ENCODE measurements around the gene UBD.

The UBD gene

DNA sequence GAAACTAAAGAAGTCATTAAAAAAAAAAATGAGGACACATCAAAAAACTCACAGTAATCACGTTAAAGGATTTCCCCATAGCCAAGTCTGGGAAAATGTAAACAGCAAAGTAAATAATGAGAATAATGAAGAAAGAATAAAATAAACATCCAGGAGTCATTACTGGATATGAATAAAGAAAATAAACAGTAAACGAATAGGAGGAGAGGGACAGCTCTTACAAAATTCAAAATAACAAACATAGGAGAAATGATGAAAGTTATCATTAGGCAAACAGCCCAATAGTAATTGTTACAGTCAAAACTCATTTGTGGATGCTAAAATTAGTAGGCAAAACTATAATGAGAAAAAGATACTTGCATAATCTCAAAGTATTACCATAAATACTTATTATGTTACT is 8.0 kb upstream of the UBD start:
- no peak overlapping the region for H3K4me3 Mint-ChIP-seq
- TF ChIP-seq, protein P1, sequence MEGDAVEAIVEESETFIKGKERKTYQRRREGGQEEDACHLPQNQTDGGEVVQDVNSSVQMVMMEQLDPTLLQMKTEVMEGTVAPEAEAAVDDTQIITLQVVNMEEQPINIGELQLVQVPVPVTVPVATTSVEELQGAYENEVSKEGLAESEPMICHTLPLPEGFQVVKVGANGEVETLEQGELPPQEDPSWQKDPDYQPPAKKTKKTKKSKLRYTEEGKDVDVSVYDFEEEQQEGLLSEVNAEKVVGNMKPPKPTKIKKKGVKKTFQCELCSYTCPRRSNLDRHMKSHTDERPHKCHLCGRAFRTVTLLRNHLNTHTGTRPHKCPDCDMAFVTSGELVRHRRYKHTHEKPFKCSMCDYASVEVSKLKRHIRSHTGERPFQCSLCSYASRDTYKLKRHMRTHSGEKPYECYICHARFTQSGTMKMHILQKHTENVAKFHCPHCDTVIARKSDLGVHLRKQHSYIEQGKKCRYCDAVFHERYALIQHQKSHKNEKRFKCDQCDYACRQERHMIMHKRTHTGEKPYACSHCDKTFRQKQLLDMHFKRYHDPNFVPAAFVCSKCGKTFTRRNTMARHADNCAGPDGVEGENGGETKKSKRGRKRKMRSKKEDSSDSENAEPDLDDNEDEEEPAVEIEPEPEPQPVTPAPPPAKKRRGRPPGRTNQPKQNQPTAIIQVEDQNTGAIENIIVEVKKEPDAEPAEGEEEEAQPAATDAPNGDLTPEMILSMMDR (IDR thresholded peaks at IDR 0.05; ENCODE audit: unreplicated experiment in 3 of 3): no peak
- no peak overlapping the region for H3K27ac Mint-ChIP-seq
- H3K4me1 Mint-ChIP-seq: no peaks in the 10 kb centered on the region
- no peaks in the 10 kb centered on the region for H3K9me3 Mint-ChIP-seq
- H3K27me3 Mint-ChIP-seq (ENCODE audit: low read depth): peaks cover 28% of the 10 kb centered on the region
- no peaks in the 10 kb centered on the region for H3K36me3 Mint-ChIP-seq (ENCODE audit: low read depth)

DNA sequence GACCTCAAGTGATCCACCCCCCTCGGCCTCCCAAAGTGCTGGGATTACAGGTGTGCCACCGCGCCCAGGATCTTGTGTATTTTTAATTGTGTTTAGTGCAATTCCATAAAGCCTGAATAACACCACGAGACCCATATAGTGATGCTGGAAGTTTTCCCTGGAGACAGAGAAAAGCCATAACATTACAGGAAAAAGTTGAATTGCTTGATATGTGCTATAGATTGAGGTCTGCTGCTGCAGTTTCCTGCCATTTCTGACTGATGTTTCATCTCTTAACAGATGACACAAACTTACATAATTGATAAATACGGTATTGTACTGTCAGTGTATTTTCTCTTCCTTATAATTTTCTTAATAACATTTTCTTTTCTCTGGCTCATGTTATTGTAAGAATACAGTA is 7.3 kb upstream of the UBD start:
- Mint-ChIP-seq H3K27me3 (ENCODE audit: low read depth) (peaks cover 23% of the 10 kb centered on the region), H3K4me1 (no peaks in the 10 kb centered on the region), H3K9me3 (no peaks in the 10 kb centered on the region), H3K36me3 (ENCODE audit: low read depth) (no peaks in the 10 kb centered on the region), H3K4me3 (no peak overlapping the region), H3K27ac (no peak overlapping the region)
- TF ChIP-seq, protein P1 (IDR thresholded peaks at IDR 0.05; ENCODE audit: unreplicated experiment in 3 of 3): no peak

- Mint-ChIP-seq H3K4me1 (no peaks in the 10 kb centered on the region), H3K36me3 (ENCODE audit: low read depth) (no peaks in the 10 kb centered on the region), H3K9me3 (no peaks in the 10 kb centered on the region), H3K27me3 (ENCODE audit: low read depth) (peaks cover 26% of the 10 kb centered on the region), H3K27ac (no peak overlapping the region), H3K4me3 (no peak overlapping the region)
- TF ChIP-seq, protein P1 (IDR thresholded peaks at IDR 0.05; ENCODE audit: unreplicated experiment in 3 of 3): no peak
Measured at GRCh38 chr6:29564875-29565274, 5.3 kb upstream of the UBD start.

DNA sequence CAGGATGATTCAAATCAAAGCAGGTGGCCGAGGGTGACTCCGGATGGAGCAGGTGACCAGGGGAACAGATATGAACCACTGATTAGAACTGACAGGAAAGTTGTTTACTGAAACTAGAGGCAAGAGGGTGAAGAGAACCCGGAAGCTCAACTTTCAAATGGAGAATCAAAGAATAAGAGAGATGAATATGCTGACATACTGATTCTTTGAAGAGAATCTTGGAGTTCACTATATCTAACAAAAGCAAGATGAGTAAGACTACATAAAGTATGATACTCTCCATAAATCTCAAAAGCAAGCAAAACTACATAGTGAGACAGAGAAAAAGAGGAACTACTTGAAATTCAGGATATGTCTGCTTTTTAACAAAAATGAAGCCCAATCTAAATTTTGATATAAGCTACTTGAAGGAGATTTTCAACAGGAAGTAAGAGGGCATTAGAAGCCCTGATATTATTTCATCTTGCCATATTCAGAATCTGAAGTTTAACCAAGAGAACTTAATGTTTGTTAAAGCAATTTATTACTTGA is 4.0 kb upstream of the UBD start:
- Mint-ChIP-seq H3K9me3 (no peaks in the 10 kb centered on the region), H3K27ac (no peak overlapping the region), H3K4me3 (no peak overlapping the region), H3K27me3 (ENCODE audit: low read depth) (peaks cover 35% of the 10 kb centered on the region), H3K4me1 (no peaks in the 10 kb centered on the region), H3K36me3 (ENCODE audit: low read depth) (no peaks in the 10 kb centered on the region)
- TF ChIP-seq, protein P1 (IDR thresholded peaks at IDR 0.05; ENCODE audit: unreplicated experiment in 3 of 3): no peak

DNA sequence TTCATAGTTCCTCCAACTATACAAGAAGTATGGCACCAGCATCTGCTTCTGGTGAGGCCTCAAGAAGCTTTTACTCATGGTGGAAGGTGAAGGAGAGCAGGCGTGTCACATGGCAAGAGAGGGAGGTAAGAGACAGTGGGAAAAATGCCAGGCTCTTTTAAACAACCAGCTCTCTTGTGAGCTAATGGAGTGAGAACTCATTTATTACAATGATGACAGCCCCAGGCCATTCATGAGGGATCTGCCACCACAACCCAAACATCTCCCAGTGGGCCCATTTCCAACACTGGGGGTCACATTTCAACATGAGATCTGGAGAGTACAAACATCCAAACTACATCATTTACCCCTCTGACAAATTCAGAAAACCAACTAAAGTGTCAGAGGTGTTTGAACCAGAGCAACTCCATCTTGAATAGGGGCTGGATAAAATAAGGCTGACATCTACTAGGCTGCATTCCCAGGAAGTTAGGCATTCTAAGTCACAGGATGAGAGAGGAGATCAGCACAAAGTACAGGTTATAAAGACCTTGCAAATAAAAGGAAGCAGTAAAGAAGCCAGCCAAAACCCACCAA is 2.2 kb upstream of the UBD start:
- H3K36me3 Mint-ChIP-seq (ENCODE audit: low read depth): no peaks in the 10 kb centered on the region
- no peaks in the 10 kb centered on the region for H3K4me1 Mint-ChIP-seq
- no peak overlapping the region for H3K27ac Mint-ChIP-seq
- TF ChIP-seq, protein P1 (IDR thresholded peaks at IDR 0.05; ENCODE audit: unreplicated experiment in 3 of 3): no peak
- H3K9me3 Mint-ChIP-seq: no peaks in the 10 kb centered on the region
- H3K4me3 Mint-ChIP-seq: no peak overlapping the region
- peaks cover 46% of the 10 kb centered on the region for H3K27me3 Mint-ChIP-seq (ENCODE audit: low read depth)

- Mint-ChIP-seq H3K9me3 (no peaks in the 10 kb centered on the region), H3K36me3 (ENCODE audit: low read depth) (no peaks in the 10 kb centered on the region), H3K27ac (no peak overlapping the region), H3K4me1 (no peaks in the 10 kb centered on the region), H3K27me3 (ENCODE audit: low read depth) (peaks cover 52% of the 10 kb centered on the region), H3K4me3 (no peak overlapping the region)
- TF ChIP-seq, protein P1 (IDR thresholded peaks at IDR 0.05; ENCODE audit: unreplicated experiment in 3 of 3): no peak
Measured at GRCh38 chr6:29561091-29561490, 1.6 kb upstream of the UBD start.

Data from nephron (organoid).